Measurements from ENCODE around the gene NR4A1.

GRCh38 chr12:52097045-52097666, 45.9 kb downstream of the NR4A1 start:
- TF ChIP-seq POLR2AphosphoS5 (IDR thresholded peaks at IDR 0.05; ENCODE audit: borderline replicate concordance, low read depth, low read length), result no peak
- TF ChIP-seq FOXP2 (optimal IDR thresholded peaks at IDR 0.05; ENCODE audit: control extremely low read depth, extremely low read length, insufficient read depth), result no peak
- TF ChIP-seq EZH2 (IDR thresholded peaks at IDR 0.05), result no peak
